ENCODE measurements around the gene RIF1.

- TF ChIP-seq CTCF (IDR thresholded peaks at IDR 0.05; ENCODE audit: low read depth, low read length, missing input control) = no peak
- no peak for TF ChIP-seq SP1 (IDR thresholded peaks at IDR 0.05)
Measured at GRCh38 chr2:151410485-151410834, 758 bp downstream of the RIF1 start.
